HEK293T (cell line): ENCODE data around the gene CDYL2.

Source experiments
- ARNT ChIP-seq: fragments of 450-650 bp; IDR thresholded peaks from 2 replicates; pipeline ENCODE4 v1.6.1; 2017; ENCODE audit warnings: mild to moderate bottlenecking
- BHLHE40 ChIP-seq: fragments of 450-650 bp; IDR thresholded peaks from 2 replicates; pipeline ENCODE4 v1.6.1; 2016; ENCODE audit warnings: mild to moderate bottlenecking, moderate library complexity, borderline replicate concordance
- CTBP1 ChIP-seq: fragments of 450-650 bp; IDR thresholded peaks from 2 replicates; pipeline ENCODE4 v1.6.1; 2016; ENCODE audit warnings: borderline replicate concordance
- ELF4 ChIP-seq: fragments of 450-650 bp; IDR thresholded peaks from 2 replicates; pipeline ENCODE4 v1.6.1; 2017; ENCODE audit warnings: antibody characterized with exemption
- FOXA1 ChIP-seq: fragments of 450-650 bp; IDR thresholded peaks from 2 replicates; pipeline ENCODE4 v1.6.1; 2016; ENCODE audit warnings: mild to moderate bottlenecking
- FOXK2 ChIP-seq: fragments of 450-650 bp; IDR thresholded peaks from 2 replicates; pipeline ENCODE4 v1.6.1; 2016; ENCODE audit warnings: mild to moderate bottlenecking
- FOXM1 ChIP-seq: fragments of 450-650 bp; IDR thresholded peaks from 2 replicates; pipeline ENCODE4 v1.6.1; 2017; ENCODE audit warnings: mild to moderate bottlenecking, borderline replicate concordance
- LEF1 ChIP-seq: fragments of 450-650 bp; IDR thresholded peaks from 2 replicates; pipeline ENCODE4 v1.6.1; 2017; ENCODE audit warnings: mild to moderate bottlenecking, borderline replicate concordance
- NFRKB ChIP-seq: fragments of 450-650 bp; IDR thresholded peaks from 2 replicates; pipeline ENCODE4 v1.6.1; 2016; ENCODE audit warnings: mild to moderate bottlenecking, moderate library complexity
- SP1 ChIP-seq: fragments of 450-650 bp; IDR thresholded peaks from 2 replicates; pipeline ENCODE4 v1.6.1; 2017
- TARDBP ChIP-seq: fragments of 450-650 bp; IDR thresholded peaks from 2 replicates; pipeline ENCODE4 v1.6.1; 2016

DNA sequence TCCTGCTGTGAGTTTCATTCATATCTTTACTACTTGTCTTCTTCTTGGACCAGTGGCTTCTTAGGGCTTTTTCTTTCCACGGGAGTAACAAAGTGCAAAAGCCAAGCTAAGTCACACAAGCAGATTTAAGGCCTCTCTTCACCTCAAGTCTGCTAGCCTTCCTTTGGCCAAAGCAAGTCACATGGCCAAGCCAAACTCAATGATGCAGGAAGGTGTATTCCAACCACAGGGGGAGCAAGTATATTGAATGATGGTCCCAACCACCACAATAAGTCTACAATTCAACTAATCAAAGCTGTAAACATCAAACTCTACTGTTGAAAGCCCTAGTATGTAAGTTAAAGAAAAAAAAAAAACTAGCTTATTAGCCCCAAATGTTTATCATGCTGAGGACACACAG lies 44.5 kb upstream of the CDYL2 start:
- TF ChIP-seq NFRKB (no peak), FOXM1 (no peak), CTBP1 (no peak), BHLHE40 (no peak), FOXA1 (no peak), LEF1 (no peak), ELF4 (no peak), SP1 (no peak), FOXK2 (no peak), TARDBP (no peak), ARNT (no peak)
